ENCODE data around the gene TP73. TPM values are rescaled to one million over a fixed set of nuclear protein-coding genes. Genes with fewer than 3 reads are reported as not detected.

Gene TP73
- total RNA-seq, 1 experiment from 2014 or later = 6.9 TPM

DNA sequence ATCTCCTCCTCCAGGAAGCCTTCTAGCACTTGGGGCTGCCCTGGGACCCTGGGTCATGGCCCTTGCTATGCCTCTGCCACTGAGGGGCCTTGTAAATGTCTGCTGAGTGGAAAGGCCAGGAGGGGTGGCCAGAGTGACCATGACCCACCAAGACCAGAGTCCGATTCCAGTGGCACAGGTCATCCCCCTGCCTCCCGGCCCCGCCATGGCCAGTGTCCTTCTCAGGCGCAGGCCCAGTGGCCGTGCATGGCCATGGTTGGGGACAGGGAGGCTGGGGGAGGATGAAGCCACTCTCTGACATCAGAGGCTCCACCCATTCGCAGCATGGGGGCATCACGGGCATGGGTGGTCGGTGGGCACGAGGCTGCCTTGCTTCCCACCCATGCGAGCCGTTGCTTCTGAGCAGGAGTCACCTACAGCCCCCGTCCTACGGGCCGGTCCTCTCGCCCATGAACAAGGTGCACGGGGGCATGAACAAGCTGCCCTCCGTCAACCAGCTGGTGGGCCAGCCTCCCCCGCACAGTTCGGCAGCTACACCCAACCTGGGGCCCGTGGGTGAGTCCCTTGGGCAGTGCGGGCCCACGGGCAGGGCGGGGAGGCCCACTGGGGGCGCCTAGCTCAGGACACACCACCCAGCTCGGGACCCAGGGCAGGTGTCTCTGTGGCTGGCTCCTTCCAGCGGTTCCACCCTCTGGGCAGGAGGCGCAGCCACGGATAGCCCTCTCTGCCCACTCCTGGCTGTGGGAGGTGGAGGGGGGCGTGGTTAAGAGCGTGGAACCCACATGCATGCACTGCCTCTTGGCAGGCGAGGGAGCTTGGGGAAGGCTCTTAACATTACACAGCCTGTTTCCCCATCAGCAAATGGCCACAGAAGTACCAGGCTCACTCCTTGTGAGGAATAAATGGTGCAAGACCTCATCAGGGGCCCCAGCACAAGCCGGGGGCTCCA, 77.6 kb downstream of the TP73 start:
- H3F3A ChIP-seq (ENCODE audit: insufficient read depth, low read depth) = no peaks in the 10 kb centered on the region
- intact Hi-C loops (cut with micrococcal nuclease; ENCODE audit: unreplicated experiment) = no loop called here

GRCh38 chr1:3730543-3731247, 78.4 kb downstream of the TP73 start:
- Histone ChIP-seq H3K36me3 (ENCODE audit: low read depth) (no peaks in the 10 kb centered on the region), H3K4me3 (no peak overlapping the region), H3K4me2 (no peak overlapping the region), H3K9me2 (ENCODE audit: insufficient read depth) (no peaks in the 10 kb centered on the region), H3K27ac (no peak overlapping the region), H4K20me1 (ENCODE audit: insufficient read depth) (no peaks in the 10 kb centered on the region), H3K9me3 (ENCODE audit: insufficient read depth, low read depth) (no peaks in the 10 kb centered on the region), H3F3A (ENCODE audit: insufficient read depth, low read depth) (no peaks in the 10 kb centered on the region), H3K79me2 (ENCODE audit: low read depth) (no peaks in the 10 kb centered on the region), H2AFZ (no peak overlapping the region), H3K4me1 (replicated peaks; ENCODE audit: insufficient read depth) (no peaks in the 10 kb centered on the region), H3K27me3 (ENCODE audit: insufficient read depth, low read depth) (0 out of 2 replicates have a peak, but pooled peaks cover 4% of the 10 kb centered on the region)
- ChIA-PET CTCF (no interaction called here), POLR2A (ENCODE audit: unreplicated experiment) (no interaction called here)
- no peak for TF ChIP-seq EZH2 (IDR thresholded peaks at IDR 0.05; ENCODE audit: low read depth)
- TF ChIP-seq, protein P1, sequence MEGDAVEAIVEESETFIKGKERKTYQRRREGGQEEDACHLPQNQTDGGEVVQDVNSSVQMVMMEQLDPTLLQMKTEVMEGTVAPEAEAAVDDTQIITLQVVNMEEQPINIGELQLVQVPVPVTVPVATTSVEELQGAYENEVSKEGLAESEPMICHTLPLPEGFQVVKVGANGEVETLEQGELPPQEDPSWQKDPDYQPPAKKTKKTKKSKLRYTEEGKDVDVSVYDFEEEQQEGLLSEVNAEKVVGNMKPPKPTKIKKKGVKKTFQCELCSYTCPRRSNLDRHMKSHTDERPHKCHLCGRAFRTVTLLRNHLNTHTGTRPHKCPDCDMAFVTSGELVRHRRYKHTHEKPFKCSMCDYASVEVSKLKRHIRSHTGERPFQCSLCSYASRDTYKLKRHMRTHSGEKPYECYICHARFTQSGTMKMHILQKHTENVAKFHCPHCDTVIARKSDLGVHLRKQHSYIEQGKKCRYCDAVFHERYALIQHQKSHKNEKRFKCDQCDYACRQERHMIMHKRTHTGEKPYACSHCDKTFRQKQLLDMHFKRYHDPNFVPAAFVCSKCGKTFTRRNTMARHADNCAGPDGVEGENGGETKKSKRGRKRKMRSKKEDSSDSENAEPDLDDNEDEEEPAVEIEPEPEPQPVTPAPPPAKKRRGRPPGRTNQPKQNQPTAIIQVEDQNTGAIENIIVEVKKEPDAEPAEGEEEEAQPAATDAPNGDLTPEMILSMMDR (conservative IDR thresholded peaks at IDR 0.05) = no peak
- intact Hi-C loops (cut with micrococcal nuclease; ENCODE audit: unreplicated experiment) = no loop called here
- BruUV-seq (replicated peaks) = no TSS peak
- DNase-seq = no peak

More for the DNA sequence above, 77.6 kb downstream of the TP73 start:
- POLR2A ChIA-PET (ENCODE audit: unreplicated experiment) = no interaction called here
- H3K36me3 ChIP-seq (ENCODE audit: low read depth) = no peaks in the 10 kb centered on the region
- no peaks in the 10 kb centered on the region for H3K9me3 ChIP-seq (ENCODE audit: insufficient read depth, low read depth)
- H3K9me2 ChIP-seq (ENCODE audit: insufficient read depth) = no peaks in the 10 kb centered on the region
- no peaks in the 10 kb centered on the region for H4K20me1 ChIP-seq (ENCODE audit: insufficient read depth)
- H3K27ac ChIP-seq = no peak overlapping the region
- no TSS peak for BruUV-seq (replicated peaks)
- DNase-seq = no peak
- 0 out of 2 replicates have a peak, but pooled peaks cover 4% of the 10 kb centered on the region for H3K27me3 ChIP-seq (ENCODE audit: insufficient read depth, low read depth)
- no peak overlapping the region for H3K4me2 ChIP-seq
- TF ChIP-seq EZH2 (IDR thresholded peaks at IDR 0.05; ENCODE audit: low read depth) = no peak
- TF ChIP-seq, protein P1 (conservative IDR thresholded peaks at IDR 0.05) = no peak
- no peaks in the 10 kb centered on the region for H3K79me2 ChIP-seq (ENCODE audit: low read depth)
- no peak overlapping the region for H3K4me3 ChIP-seq
- H2AFZ ChIP-seq = no peak overlapping the region
- CTCF ChIA-PET = no interaction called here
- no peaks in the 10 kb centered on the region for H3K4me1 ChIP-seq (replicated peaks; ENCODE audit: insufficient read depth)

DNA sequence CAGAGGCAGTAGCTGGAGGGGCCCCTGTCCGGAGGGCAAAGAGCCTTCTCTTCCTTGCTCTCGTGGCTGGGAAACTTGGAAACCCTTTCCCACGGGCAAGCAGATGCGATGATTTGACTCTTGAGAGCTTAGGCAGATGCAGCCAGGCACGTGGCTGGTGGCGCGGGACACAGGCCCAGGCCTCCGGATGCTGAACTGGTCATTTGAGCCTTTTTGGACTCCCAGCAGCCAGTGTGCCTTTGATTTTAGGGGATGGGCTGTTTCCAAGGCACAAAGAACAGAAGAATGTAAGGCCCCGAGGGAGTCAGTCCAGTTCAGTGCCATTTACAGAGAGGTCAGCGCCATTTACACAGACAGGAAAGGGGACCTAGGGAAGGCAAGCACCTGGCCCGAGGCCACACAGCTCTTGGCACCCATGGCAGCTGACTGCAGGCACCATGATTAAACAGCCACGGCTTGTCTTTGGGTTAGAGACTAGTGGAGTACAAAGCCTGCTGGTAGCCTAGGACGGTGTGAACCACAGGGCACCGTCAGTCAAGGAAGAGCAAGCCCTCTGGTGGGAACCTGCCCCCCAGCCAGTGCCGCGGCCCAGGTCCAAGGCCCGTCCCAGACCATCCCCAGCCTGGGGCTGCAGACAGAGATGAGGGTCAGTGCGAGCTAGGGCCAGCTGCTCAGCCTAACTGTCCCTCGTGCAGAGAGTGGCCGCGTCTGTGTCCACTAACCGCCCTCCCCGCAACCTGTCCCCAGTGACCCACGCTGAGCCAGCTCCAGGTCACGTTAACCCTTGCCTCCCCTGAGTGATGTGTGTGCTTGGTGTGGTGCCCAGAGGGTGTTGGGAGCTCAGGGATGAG, 79.5 kb downstream of the TP73 start:
- no peak overlapping the region for H3K27ac ChIP-seq
- H3K4me2 ChIP-seq = no peak overlapping the region
- 0 out of 2 replicates have a peak, but pooled peaks cover 4% of the 10 kb centered on the region for H3K27me3 ChIP-seq (ENCODE audit: insufficient read depth, low read depth)
- H3K4me1 ChIP-seq (replicated peaks; ENCODE audit: insufficient read depth) = no peaks in the 10 kb centered on the region
- no peaks in the 10 kb centered on the region for H3K9me2 ChIP-seq (ENCODE audit: insufficient read depth)
- ChIA-PET CTCF (no interaction called here), POLR2A (ENCODE audit: unreplicated experiment) (no interaction called here)
- H3K36me3 ChIP-seq (ENCODE audit: low read depth) = no peaks in the 10 kb centered on the region
- TF ChIP-seq, protein P1 (conservative IDR thresholded peaks at IDR 0.05) = no peak
- no peak for TF ChIP-seq EZH2 (IDR thresholded peaks at IDR 0.05; ENCODE audit: low read depth)
- H4K20me1 ChIP-seq (ENCODE audit: insufficient read depth) = no peaks in the 10 kb centered on the region
- intact Hi-C loops (cut with micrococcal nuclease; ENCODE audit: unreplicated experiment) = no loop called here
- DNase-seq = no peak
- no peak overlapping the region for H2AFZ ChIP-seq
- no peaks in the 10 kb centered on the region for H3K9me3 ChIP-seq (ENCODE audit: insufficient read depth, low read depth)
- no peaks in the 10 kb centered on the region for H3K79me2 ChIP-seq (ENCODE audit: low read depth)
- H3K4me3 ChIP-seq = no peak overlapping the region
- BruUV-seq (replicated peaks) = no TSS peak
- no peaks in the 10 kb centered on the region for H3F3A ChIP-seq (ENCODE audit: insufficient read depth, low read depth)
